ENCODE data around the gene LRRC8D.

LRRC8D gene

DNA sequence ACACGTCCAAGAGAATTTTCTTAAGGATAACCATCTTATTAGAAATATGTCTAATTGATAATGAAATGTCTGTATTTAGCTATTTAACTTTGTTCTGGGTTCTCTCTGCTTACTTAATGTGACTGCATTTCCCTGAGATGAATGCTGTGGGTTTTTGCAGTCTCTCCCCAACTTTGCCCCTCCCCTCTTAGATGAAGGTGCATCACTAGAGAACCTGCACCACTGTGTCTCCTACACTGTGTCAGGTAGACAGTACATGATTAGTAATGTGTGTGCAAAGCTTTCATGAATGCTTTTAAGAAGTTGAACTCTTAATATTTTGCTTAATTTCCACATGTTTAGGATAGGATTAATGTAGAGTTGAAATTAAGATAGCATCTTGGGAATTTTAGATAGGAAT, 51.7 kb downstream of the LRRC8D start:
- DNase-seq: no peak

DNA sequence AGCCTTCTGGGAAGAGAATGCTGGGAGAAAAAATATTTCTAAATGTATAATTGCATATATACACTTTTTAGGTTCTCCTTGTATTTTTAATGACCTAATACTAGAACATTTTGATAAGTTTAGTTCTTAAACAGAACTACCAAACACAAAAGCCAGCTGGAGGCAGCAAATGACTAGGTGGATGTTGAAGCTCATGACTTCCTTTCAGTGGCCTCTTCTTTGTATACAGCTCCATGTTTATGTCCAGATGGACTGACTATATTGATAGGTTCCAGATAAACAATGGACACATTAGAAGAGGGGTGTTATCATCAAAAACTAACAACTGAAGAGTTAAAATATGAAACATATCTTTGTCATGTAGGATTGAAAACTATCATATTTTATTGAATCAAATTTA, 52.5 kb downstream of the LRRC8D start:
- DNase-seq: no peak

- DNase-seq: no peak
Measured at GRCh38 chr1:89873770-89874169, 52.9 kb downstream of the LRRC8D start.

DNA sequence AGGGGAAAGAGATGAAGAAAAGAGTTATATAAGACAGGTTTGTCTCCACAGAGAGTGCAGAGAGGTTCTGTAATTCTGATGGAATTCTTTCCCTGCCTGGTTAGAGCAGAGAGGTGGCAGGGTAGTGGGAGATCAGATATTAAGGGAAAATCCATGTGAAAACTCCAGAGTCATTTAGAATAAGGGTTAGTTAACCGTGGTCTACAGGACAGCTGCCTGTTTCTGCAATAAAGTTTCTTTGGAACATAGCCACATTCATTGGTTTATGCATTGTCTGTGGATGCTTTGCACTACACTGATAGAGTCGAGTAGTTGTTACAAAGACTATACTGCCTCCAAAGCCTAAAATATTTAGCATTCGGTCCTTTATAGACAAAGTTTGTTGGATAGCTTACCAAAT, 55.6 kb downstream of the LRRC8D start:
- no peak for DNase-seq

DNA sequence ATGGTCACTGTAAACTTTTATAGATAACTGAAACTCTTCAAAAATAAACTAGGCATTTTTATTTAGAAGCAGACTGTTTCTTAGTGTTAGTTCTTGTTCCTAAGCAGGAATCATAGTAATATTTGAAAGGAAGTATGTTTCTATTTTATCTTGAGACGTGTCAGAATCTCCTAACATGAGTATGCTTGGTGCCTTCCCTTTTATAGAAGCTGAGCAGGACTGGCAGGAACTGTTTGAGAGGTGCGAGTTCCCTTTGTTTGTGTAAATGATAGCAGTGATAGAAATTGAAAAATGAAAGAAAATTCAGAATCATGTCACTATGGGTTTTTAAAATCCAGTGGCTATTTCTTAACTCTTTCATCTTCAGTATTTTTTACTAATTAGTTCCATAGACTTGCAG, 56.9 kb downstream of the LRRC8D start:
- DNase-seq: no peak

- DNase-seq: no peak
Measured at GRCh38 chr1:89878256-89878655, 57.4 kb downstream of the LRRC8D start.

GRCh38 chr1:89880679-89881078, 59.8 kb downstream of the LRRC8D start:
- no peak for DNase-seq

- DNase-seq: no peak
Measured at GRCh38 chr1:89881415-89882058, 60.7 kb downstream of the LRRC8D start.

DNA sequence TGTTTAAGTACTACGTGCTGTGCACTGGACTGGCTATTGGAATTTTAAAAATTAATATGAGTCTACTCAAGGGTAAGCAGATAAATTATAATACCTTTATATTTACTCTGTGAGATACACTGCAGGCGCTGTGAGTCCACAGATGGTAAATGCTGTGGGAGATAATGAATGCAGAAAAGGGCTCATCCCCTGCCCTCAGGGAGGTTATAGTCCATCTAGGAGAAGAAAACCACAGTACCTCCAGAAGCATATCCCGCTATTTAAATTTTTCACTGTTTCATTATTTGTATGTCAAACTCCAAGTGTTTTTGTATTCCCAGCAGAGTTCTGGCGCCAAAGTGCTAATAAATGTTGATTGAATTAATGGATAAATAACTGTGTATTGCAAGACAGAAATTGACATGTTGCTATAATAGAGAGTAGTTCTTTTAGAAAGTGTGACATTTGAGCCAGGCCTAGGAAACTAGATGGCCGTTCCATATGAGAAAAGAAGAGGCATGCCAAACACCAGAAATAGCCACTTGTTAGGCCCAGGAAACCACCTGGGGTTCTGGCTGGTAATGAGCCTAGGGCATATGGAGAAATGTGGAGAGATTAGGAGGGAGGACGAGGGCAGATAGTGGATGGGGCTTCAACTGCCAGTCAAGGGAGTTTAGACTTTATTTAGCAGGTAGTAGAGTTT, 61.7 kb downstream of the LRRC8D start:
- no peak for DNase-seq

DNA sequence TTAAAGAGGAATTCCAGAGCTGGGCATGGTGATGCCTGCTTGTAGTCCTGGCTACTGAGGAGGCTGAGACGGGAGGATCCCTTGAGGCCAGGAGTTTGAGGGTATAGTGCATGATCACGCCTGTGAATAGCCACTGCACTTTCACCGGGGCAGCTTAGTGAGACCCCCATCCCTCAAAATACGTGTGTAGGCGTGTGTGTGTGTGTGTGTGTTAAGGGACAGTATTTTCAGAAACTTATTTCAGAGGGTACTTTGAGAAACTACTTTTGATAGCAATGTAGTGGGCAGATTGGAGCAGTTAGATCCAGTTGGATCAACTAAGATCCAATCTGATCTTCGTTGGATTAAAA, 62.2 kb downstream of the LRRC8D start:
- no peak for DNase-seq

DNA sequence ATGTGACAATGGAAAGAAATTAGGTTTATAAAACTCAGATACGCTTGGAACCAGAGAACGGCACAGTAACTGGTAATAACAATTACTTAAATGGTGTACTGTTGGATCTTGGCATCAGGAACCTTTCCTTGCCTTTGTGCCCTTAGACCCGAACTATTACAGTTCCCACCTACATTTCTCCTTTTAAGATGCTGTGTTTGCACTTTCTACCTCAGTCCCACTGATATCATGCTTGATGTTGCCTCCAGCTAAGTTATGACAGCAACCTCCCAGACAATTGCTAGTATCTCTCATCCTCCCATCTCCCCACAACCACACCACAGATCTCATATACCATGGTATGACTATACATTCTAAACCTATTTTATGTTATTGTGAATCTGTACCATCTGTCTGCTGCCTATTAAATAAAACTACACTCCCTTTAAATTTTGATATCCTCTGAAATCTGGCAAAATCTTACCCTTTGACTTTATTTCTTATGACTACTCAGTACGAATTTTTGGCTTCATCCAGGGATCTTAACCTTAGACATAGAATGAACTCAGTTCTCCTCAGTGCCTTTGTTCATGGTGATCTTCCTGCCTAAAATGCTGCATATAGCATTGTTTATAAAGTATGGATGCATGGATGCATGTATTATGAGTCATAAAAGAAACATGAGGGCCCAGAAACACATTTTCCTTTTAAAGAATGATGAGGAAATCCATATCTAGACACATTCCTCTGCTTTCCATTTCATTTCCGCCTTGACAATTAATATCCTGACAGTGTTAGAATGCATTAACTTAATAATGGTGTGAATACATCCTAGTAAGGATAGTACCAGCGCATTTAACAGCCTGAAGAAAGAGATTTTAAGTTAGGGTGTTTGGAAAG, 64.1 kb downstream of the LRRC8D start:
- DNase-seq: no peak

GRCh38 chr1:89887270-89887669, 66.4 kb downstream of the LRRC8D start:
- DNase-seq: no peak

- DNase-seq: no peak
Measured at GRCh38 chr1:89887713-89888112, 66.9 kb downstream of the LRRC8D start.

- DNase-seq: no peak
Measured at GRCh38 chr1:89888480-89889322, 67.9 kb downstream of the LRRC8D start.

- no peak for DNase-seq
Measured at GRCh38 chr1:89889323-89889615, 68.4 kb downstream of the LRRC8D start.

GRCh38 chr1:89890085-89890752, 69.4 kb downstream of the LRRC8D start:
- no peak for DNase-seq

- no peak for DNase-seq
Measured at GRCh38 chr1:89892816-89893215, 72.0 kb downstream of the LRRC8D start.

GRCh38 chr1:89894210-89895201, 73.7 kb downstream of the LRRC8D start:
- no peak for DNase-seq

DNA sequence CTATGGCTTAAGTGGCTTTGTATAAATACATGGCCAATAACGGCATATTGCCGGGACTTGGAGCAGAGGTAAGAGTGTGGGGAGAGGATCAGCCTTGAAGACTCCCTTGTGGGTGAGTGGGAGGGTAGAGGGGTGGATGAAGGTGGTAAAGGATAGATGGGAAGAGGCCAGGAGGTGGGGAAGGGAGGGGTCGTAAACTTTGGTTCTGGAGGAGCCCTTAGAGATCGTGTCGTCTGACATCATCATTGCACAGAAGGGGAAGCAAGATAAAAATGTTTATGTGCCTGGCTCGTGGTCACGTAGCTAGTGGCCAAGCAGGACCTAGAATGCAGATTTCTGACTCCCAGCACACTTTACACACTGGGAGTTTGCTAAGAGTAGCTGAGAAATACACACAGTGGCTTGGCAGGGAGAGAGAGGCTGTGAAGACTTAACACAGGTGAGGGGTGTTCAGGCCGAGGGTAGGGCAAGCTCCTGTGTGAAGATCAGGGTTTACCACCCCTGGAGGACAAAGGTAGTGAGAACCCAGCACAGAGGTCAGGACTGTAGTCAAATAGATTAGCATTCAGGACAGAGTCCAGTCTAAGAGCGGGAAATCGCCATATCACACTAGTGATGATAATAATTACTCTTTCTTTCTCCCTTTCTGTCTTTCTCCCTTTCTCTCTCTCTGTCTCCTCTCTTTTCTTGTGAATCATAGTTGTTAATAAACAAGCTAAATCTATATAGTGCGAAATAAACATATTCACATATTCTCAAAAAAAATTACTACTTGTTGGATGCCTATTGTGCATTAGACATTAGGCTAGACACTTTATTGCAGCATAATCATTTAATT, 75.5 kb downstream of the LRRC8D start:
- no peak for DNase-seq

DNA sequence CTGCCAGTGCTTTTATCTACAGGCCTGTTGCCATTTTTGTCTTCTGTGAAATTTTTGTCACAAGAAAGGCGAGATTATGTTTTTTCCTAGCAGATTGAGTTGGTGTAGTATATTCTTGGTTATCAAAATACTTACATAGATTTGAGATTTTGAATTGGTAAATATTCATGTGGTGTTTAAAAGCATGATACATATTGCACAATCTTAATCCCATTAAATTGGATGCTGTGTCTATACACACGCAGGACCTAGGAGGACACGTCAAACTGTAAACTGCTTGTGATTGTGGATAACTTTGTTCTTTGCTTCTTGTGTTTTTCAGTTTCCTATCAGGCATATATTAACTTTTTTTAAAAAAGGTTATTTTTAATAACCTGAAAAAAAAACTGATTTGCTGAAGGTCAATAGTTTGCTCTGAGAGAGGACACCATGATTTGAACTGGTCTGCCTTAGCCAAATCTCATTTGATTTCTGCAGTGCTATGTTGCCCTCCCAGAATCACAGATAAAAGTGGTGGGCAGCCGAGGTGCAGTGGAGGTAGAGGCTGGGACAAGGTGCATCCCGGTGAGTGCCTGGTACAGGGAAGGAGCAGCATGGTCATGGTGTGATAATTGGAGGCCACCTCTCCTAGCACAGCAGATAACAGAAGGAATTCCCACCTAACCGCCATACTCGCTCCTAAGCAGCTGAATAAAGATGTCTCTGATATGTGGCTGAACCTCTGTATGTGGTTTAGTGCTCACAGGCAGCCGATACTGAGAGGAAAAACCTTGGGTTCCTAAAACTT, 76.7 kb downstream of the LRRC8D start:
- DNase-seq: no peak

Data from activated T-cell treated with anti-CD3 and anti-CD28 coated beads, Interleukin-2, amount 50 U/mL, for 1 hour (primary cell).